Left cardiac atrium (tissue), 4 donors: Measurements from ENCODE around the gene CCR9. TPM values are rescaled to one million over a fixed set of nuclear protein-coding genes. Genes with fewer than 3 reads are reported as not detected.

Source experiments
- ATAC-seq, 2 donors: fragments of 200-7000 bp; cut with Tn5 transposase; one replicate each; pipeline ENCODE4 v1.9.1; 2020; ENCODE audit warnings: mild to moderate bottlenecking in 2 of 2, moderate library complexity in 2 of 2
- DNase-seq: peaks from one replicate; pipeline ENCODE4 v3.0.0-alpha.2; 2020
- intact Hi-C, 2 donors: fragments of 100-400 bp; cut with DNase I; formaldehyde crosslinking; loops; one replicate each; pipeline versions ENCODE4 v1.14.1 to v1.15.1; 2022 to 2023
- total RNA-seq, 2 donors: library from RNA; stranded (reverse); fragmentation: NEBNext Ultra II Directional; extraction: Animal tissue kit (Norgen Biotek cat#: 25700); gene quantifications; one replicate each; pipeline ENCODE4 v1.2.1, GENCODE V29; 2021
- donor health status: DM: no; HTN: yes; CAD: no.
- donor health status: DM: no; HTN: yes; CAD: no; lungs with severe emphysema.
- donor health status: DM: yes; HTN: yes; CAD: no.
- donor health status: Dilated cardiomyopathy.

CCR9 gene
- total RNA-seq, 2 donors from 2014 or later, result not detected

DNA sequence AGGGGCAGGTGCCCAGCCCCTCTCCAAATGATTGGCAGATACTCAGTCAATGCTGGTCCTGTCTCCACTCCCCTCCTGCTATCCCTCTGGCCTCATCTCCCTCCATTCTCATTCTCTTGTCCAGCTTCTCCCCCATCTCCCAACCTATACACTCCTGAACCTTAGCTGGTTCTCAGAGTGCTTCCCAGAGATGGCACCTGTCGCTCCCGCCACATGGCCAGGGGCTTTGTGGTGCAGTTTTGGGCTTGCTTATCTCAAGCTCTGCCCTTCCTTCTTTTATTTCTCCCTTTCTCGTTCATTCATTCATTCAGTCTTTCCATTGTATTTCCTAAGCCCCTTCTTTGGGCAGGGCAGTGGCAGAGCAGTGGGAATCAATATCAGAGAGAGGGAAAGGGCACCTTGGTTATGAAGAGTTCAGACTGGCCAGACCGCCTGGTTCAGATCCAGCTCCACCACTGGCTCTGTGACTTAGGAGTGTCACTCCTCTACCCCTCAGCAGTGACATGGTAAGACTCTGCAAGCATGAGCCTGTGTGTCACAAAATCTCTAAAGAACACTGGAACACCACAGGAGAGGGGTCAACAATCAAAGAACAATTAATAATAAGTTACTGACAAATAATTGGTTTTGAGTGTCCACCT is 36.7 kb downstream of the CCR9 start:
- ATAC-seq (no peak), DNase-seq (no peak)
- intact Hi-C loops, result loop anchor here in 1 of 2 donors (10.0 kb wide), 1 partner anchor 158 kb away; no protein-coding TSS in a partner anchor

DNA sequence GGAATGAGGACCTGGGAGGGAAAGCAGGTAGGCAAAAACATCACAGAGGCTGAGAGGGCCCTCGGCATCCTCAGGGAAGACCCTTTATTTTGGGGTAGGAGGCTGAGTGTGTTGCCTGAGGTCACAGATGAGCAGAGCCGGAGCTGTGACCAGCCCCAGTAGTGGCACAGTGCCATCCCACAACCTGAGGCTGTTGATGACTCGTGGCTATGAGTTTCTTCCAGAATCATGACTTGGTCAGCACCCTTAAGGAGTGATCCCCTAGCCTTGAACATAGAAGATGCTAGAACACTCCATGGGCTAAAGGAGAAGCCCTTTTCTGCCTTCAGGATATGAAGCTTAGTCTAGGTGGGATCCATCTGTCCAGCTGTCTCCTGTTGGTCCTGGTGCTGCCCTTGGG is 37.4 kb downstream of the CCR9 start:
- intact Hi-C loops, result loop anchor here in 1 of 2 donors (10.0 kb wide), 1 partner anchor 159 kb away; no protein-coding TSS in a partner anchor
- ATAC-seq (peak in 1 of 2 donors; percentile 33), DNase-seq (no peak)

DNA sequence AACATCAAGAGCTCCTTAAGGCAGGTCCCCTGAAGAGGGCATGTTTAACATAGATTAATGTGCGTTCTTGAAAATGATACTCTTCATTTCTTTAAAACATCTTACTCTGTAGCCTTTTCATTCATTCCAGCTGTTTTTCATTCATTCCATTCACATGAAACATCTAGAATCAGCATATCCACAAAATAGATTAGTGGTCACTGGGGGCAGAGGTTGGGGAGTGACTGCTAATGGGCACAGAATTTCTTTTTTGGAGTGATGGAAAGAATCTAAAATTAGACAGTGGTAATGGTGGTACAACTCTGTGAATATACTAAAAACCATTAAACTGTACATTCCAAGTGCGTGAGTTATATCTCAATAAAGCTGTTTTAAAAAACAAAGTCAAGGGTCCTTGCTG is 41.5 kb downstream of the CCR9 start:
- DNase-seq (no peak), ATAC-seq (no peak)
- intact Hi-C loops, result loop anchor here in 1 of 2 donors (10.0 kb wide), 1 partner anchor 163 kb away; no protein-coding TSS in a partner anchor

DNA sequence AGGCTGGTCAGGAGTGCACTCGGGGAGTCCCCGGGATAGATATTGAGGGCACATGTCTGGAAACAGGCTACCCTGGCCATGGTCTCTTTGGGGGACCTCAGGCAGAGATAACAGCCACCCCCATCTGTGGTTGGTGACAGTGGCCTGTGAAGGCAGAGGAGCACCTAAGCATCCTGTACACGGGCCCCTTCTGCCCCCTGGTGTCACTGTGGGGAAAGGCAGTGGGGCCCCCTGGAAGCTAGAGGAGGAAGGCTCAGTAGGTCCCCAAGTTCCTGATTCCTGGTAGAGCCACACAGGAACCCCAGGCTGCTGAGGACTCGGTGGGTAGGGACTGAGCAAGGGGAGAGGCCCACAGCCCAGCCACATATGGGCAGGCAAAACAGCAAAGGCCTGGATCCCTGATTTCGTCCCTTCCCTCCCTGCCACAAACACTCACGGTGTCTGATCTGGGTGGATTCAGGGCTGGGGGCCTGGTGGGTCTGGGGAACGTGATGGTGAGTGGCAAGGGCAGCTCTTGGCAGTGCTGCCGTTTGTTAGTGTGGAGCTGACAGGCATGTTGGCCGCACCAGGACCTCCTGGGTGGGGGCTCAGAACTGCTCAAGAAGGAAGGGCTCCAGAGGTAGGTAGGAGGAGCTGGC is 42.8 kb downstream of the CCR9 start:
- DNase-seq (peak; percentile 31), ATAC-seq (peak; percentile 58 to 59)
- intact Hi-C loops, result loop anchor here in 1 of 2 donors (10.0 kb wide), 1 partner anchor 164 kb away; no protein-coding TSS in a partner anchor

DNA sequence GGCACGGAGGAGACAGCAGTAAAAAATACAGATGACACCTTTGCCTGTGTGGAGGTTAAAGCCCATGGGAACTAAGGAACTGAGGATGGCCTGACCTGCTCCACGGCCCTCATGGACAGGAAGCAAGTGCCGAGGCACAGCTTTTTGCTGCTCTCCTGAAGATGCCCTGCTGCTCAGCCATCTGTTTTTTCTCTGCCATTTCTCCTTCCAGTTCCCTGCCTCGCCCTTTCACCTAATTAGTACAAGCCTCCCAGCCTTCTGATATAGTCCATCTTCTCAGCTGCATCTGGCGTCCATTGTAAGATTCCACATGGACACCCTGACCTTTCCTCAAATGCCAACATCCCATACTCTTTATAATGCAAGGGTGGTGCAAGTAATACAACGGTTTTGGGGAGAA is 45.2 kb downstream of the CCR9 start:
- no peak for DNase-seq
- ATAC-seq, result no peak
- intact Hi-C loops, result no loop called here

DNA sequence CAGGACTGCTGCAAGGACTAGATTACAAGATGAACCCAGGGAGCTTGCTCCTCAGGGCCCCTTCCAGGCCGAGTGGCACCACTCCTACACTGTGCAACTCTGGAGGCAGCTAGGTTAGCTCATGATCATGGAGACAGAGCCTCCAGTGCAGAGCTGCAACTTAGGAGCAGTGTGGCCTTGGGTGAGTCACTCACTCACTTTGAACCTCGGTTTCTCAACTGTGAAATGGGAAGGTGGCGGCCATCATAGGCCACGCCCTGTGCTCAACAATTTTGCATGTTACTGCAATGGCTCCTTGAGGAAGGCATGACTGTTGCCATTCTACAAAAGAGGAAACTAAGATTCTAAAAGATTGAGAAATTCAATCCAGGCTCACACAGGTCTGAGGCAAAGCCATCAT is 45.8 kb downstream of the CCR9 start:
- intact Hi-C loops, result no loop called here
- DNase-seq, result no peak
- no peak for ATAC-seq

DNA sequence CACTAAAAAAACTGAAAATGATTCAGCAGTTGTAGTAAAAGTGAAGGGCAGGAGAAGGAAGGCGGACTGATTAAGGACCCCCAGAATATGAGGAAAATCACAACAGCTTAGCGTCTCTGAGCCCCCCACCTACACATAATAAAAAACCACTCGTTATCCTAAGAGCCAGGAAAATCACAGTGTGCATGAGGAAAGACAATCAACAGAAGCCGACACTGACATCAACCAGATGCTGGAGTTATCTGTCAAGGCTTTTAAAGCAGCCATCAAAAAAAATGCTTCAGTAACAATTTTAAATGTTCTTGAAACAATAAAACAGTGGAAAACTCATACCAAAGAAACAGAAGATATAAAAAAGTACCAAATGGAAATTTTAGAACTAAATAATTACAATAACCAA is 47.2 kb downstream of the CCR9 start:
- DNase-seq (no peak), ATAC-seq (no peak)
- intact Hi-C loops, result no loop called here

DNA sequence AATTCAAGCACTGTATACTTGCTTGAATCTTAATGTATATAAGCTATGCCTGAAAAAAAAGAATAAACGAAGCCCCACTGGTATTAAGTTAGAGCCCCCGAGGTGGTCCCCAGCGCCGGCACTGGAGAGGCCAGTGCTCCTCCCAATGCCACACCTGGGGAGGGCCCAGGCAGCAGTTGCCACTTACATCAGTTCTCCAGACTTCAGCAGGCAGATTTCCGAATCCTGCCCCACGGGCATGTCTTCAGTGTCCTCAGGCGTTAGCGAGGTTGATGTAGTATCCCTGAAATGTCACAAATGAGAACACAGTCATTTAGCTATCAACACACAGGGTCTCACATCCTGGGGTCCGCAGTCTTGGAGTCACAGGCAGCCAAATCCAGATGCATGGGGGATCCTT is 49.9 kb downstream of the CCR9 start:
- intact Hi-C loops, result loop anchor here in 1 of 2 donors (5.0 kb wide), 1 partner anchor 141 kb away; no protein-coding TSS in a partner anchor
- DNase-seq (no peak), ATAC-seq (no peak)

DNA sequence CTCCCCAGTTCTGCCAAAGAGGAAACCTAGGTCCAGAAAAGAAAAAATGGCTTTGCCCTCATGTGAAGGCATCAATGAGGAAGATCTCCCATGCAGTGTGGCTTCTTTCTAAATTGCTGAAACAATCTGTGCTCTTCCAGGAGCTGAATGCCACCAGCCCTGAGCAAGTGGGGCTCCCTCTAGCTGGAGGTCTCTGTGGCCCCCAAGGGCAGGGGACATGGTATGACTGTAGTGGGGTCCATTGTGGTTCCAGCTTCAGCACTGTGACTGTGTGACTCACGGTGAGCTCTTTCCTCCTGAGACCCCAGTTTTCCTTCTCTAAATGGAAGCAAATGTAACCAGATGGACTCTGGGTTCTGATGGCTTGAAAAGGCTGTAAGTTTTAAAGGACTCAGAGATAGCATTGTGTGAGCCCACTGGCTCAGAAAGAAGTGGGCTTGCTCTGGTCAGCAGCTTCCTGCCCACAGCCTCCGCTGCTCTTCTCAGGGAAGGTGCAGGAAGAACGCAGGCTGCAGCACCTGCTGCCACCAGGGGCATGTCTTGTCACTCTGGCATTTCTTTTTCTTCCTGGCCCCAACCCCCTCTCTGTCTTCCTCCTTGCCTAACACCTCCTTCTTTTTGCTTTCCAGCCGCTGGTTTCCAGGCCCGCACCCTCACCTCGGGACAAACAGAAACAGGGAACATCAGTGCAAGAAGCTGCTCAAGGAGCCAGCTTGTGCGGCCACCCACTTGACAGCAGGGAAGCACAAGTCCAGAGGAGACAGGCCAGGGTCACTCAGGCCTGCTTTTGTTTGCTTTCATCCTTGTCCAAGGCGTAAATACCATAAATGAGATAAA is 51.1 kb downstream of the CCR9 start:
- intact Hi-C loops, result loop anchor here in 1 of 2 donors (5.0 kb wide), 1 partner anchor 140 kb away; no protein-coding TSS in a partner anchor
- no peak for ATAC-seq
- no peak for DNase-seq

DNA sequence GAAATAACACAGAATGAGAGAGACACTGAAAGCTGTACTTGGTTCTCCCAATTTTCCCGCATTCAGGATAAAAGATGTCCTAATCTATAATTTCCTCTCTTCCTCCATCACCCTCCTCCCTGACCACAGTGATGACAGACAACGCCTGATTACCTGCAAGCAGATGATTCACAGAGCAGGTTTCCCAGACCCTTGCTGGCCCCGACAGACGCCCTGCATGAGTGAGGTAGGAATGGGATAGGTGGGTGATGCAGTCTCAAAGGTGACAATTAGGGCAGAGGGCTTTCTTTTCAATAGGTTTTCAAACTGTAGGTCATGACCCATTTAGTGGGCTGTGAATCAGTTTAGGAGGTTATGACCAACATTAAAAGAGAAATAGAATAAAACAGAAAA is 51.7 kb downstream of the CCR9 start:
- intact Hi-C loops, result loop anchor here in 1 of 2 donors (5.0 kb wide), 1 partner anchor 139 kb away; no protein-coding TSS in a partner anchor
- DNase-seq (no peak), ATAC-seq (no peak)

DNA sequence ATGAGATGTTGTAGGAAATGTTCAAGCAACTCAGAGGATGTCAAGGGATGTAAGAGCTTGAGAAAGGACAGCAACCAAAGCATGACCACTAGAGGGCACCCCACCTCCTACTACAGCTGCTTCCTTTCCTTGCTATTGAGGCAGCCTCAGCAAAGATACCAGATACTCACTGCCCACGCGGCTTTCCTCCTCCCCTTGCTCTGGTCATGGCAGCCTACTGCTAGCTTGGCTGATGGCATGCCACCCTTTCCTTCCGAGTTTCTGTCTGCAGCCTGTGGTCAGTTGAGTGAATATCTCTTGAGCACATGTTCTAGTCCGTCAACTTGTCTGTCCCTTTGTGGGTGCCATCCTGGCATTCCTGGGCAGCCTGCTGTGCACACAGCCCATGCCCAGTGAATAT is 52.5 kb downstream of the CCR9 start:
- intact Hi-C loops, result loop anchor here (1.0 to 5.0 kb wide), 2 partner anchors 138 to 140 kb away; no protein-coding TSS in a partner anchor
- DNase-seq (peak; percentile 84), ATAC-seq (peak; percentile 88 to 91)

DNA sequence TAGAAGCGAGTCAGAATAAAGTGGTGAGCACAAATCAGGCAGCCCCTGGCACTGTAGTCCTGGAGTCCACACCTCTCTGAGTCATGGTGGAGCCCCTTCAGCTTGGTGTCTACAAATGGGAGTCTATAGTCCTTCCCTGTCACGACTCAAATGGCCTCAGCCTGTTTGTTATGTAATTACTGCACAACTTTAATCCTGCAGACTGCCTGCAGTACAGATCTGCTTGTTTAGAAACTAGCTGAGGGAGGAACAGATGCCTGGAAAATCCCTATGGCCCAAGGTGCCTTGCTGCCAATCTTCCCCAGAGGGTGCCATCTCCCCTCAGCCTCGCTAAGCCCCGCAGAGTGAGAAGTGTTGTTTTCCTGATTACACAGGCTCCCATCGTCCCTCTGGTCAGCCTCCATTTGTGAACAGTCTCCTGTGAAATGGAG is 53.0 kb downstream of the CCR9 start:
- intact Hi-C loops, result loop anchor here (1.0 to 5.0 kb wide), 2 partner anchors 138 to 140 kb away; no protein-coding TSS in a partner anchor
- DNase-seq (no peak), ATAC-seq (peak; percentile 21 to 22)

DNA sequence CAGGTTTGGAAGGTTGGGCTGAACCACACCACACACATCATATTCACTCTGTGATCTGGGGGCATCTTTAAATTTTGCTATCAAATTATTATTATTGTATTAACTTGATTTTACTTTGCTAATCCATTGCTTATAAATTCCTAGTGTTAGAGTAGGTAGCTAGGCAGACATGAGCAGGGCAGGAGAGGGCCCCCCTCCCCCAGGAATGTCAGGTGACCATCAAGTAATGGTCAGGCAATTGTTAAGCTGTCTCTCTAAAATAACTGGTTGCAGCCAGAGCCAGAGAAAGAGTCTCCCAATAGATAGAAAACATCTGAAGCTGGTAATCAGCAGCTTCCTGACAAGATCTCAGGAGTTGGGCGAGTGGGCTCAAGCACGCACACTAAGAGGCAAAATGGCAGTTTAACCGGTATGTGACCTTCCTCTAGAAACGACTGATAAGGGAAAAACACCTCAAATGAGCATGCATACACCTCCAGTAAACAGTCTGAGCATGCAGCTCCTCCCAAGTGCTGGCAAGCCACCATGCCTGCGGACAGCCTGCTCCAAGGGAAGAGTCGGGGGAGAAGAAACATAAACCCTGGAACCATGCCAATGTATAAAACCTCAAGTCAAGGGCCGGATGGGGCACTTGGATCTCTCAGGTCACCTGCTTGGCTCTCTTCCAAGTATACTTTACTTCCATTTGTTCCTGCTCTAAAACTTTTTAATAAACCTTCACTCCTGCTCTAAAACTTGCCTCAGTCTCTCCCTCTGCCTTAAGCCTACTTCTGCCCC is 53.8 kb downstream of the CCR9 start:
- intact Hi-C loops, result no loop called here
- DNase-seq, result no peak
- no peak for ATAC-seq

DNA sequence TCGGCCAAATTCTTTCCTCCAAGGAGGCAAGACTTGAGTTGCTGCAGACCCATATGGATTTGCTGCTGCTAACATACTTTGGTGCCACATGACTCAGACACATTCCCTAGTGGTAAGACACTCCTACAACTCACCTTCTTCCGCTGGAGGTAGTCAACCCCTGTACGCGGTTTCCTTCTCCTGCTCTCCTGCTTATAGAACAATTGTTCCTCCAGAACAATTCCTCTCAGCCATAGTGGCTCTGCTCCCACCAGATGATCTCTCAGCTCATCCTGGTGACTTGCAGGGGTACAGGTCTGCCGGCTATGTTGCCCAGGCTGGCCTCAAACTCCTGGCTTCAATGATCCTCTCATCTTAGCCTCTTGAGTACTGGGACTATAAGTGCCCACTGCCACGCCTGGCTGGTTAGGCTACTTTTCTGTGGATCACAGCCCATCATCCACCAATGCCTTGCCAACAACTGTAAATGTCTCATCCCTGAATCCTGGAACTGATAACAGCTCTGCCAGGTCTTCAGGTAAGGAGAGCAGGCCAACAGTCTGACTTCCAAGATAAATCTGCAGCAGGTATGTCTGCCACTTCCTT is 54.5 kb downstream of the CCR9 start:
- intact Hi-C loops, result no loop called here
- no peak for DNase-seq
- no peak for ATAC-seq

DNA sequence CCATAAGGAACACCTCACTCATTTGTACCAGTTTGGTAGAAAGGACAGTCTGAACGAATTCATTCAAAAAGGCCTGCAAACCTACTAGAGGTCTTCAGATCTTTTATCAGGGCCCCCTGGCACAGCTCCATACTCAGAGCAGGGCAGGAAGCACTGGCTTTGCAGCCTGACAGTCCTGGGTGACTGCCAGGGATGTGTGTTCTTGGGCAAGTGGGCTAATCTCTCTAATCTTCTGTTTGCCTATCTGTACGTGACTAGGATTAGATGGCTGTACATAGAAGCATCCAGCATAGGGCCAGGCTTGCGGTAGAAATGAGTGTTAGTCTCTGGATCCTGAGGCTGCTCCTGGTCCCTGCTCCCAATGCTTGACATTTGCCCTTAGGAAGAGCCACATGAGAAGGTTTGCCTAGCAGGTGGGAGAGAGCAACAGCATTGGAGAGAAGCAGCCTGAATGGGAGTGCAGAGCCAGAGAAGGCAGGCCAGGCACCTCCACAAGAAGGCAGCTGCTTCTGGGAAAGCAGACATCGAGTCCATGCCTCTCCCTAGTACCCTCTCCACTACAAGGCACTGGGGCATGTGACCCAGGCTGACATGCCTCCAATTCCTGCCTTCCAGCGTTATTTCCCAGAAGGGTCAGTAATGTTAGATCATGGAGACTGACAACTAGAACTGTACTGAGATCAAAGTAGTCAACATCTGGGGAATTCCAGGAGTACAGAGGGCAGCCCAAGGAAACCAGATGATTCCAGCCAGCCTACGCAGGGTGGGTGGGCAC is 55.9 kb downstream of the CCR9 start:
- DNase-seq, result no peak
- peak in 1 of 2 donors; percentile 6 for ATAC-seq
- intact Hi-C loops, result no loop called here

DNA sequence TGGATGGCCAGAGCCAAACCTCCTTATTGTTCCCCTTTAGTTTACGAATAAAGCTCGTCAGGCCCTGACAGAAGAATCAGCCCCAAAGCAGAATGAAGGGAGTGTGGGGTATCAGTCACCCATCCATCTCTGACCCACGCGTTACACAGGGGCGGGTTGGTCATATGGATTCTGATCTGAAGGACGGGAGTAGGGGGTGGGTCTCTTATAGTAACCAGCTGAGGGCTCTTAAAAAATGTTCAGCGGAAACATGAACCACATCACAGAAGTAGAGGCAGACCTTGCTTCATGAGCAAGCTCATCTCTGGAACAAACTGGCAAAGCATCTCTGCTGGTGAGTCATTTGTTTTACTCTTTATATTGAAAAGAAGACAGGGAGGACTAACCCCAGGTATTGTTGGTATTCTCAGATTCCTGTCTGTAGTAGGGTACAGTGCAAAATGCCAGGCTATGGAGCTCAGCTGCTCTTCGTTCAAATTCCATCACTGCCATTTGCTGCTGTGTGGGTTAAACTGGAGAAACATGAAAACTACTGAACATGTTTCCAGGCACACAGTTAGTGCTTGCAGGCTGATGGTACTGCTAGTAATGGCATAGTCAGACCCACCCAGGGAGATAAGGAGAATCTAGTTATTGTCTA is 57.0 kb downstream of the CCR9 start, which contains the start of gene CXCR6:
TSS of gene CXCR6 (plus strand) at position 258 of the 640 bp plus-strand sequence. CDS start 3,018 bp downstream, outside the sequence.
- ATAC-seq (no peak), DNase-seq (no peak)
- intact Hi-C loops, result no loop called here
